Vagina (tissue), 2 donors: ENCODE measurements around the gene EP400. TPM values are rescaled to one million over a fixed set of nuclear protein-coding genes. Genes with fewer than 3 reads are reported as not detected.
"Not testable (repeated sequence)": the region's sequence is repeated elsewhere in the genome, so short reads cannot be mapped to it uniquely, and the experiment has no call there.

Experiments
- DNase-seq, 2 donors: peaks; one replicate each; pipeline ENCODE4 v3.0.0-alpha.2; 2017; ENCODE audit errors: extremely low spot score in 2 of 2
- H3K27ac ChIP-seq: fragments of 200-600 bp; sonication (generic); one replicate; pipeline ENCODE4 v1.5.1; 2019
- H3K27me3 ChIP-seq: fragments of 200-600 bp; sonication (generic); one replicate; pipeline ENCODE4 v1.5.1; 2019
- H3K36me3 ChIP-seq, 2 donors: fragments of 200-600 bp; sonication (generic); one replicate each; pipeline ENCODE4 v1.5.1; 2017 to 2019
- H3K4me1 ChIP-seq: fragments of 200-600 bp; sonication (generic); one replicate; pipeline ENCODE4 v1.5.1; 2019
- H3K4me3 ChIP-seq, 2 donors: fragments of 200-600 bp; sonication (generic); 1 replicate in 1 of 2; 2 replicates in 1 of 2; pipeline ENCODE4 v1.5.1; 2016 to 2019
- H3K9me3 ChIP-seq: fragments of 200-600 bp; sonication (generic); one replicate; pipeline ENCODE4 v1.5.1; 2019
- POLR2A ChIP-seq, 2 donors: fragments of 450-650 bp; IDR thresholded peaks; one replicate each; pipeline ENCODE4 v1.6.1; 2017; ENCODE audit warnings: antibody characterized with exemption in 2 of 2, mild to moderate bottlenecking in 2 of 2, moderate library complexity in 2 of 2
- POLR2AphosphoS5 ChIP-seq, 2 donors: sonication (generic); formaldehyde crosslinking; IDR thresholded peaks; one replicate each; pipeline ENCODE4 v1.9.0; 2017; ENCODE audit warnings: antibody characterized with exemption in 2 of 2, mild to moderate bottlenecking in 2 of 2, low read depth in 1 of 2; ENCODE audit not compliant: insufficient read depth in 1 of 2
- intact Hi-C: fragments of 100-400 bp; cut with DNase I; formaldehyde crosslinking; loops from one replicate; pipeline ENCODE4 v1.15.1; 2023
- total RNA-seq: library from RNA; depleted of rRNA; stranded (reverse); fragments of >200 nt; gene quantifications from one replicate; pipeline ENCODE4 v1.2.3, GENCODE V29; 2016
- TF ChIP-seq, protein P1 (sequence below), 3 experiments: fragments of 450-650 bp in 2 of 3; fragments of 200-600 bp in 1 of 3; sonication (generic) in 1 of 3; IDR thresholded peaks; one replicate each; pipeline ENCODE4 v1.5.1; 2017 to 2019; ENCODE audit warnings: antibody characterized with exemption in 3 of 3, mild to moderate bottlenecking in 2 of 3, moderate library complexity in 2 of 3

EP400 gene
- total RNA-seq, 1 donor from 2014 or later, result 35.6 TPM

DNA sequence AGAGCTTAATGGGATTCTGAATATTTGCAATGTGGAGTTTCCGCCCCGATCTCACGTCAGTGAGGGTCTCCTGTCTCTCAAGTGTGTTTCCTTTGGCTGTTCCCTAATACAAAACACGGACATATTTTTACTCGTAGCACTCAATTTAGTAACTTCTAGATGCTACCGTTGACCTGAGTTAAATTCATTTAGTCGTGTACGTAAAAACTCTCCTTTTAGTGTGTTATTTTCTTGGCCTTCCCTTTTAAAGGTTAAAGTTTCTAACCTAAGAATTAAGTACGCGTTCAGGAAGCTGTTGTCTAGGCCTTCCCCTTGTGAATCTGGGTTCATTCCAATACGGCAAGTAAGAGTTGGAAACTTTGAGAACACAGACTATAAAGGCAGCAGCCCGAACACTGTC lies 130.0 kb downstream of the EP400 start:
- no peak for DNase-seq
- no peak overlapping the region for H3K4me3 ChIP-seq
- H3K36me3 ChIP-seq, result peaks cover 0 to 34% of the 10 kb centered on the region in 2 donors

GRCh38 chr12:132080515-132080914 lies 130.8 kb downstream of the EP400 start:
- H3K27ac ChIP-seq, H3K27me3 ChIP-seq, H3K9me3 ChIP-seq, H3K4me3 ChIP-seq, DNase-seq, intact Hi-C loops: not testable (repeated sequence)
- Histone ChIP-seq H3K36me3 (peaks cover 0 to 26% of the 10 kb centered on the region in 2 donors), H3K4me1 (peaks cover 16% of the 10 kb centered on the region)

More for the DNA sequence above, 130.0 kb downstream of the EP400 start:
- peaks cover 8% of the 10 kb centered on the region for H3K4me1 ChIP-seq
- no peaks in the 10 kb centered on the region for H3K9me3 ChIP-seq
- no peak for TF ChIP-seq POLR2AphosphoS5 (IDR thresholded peaks at IDR 0.05; ENCODE audit: insufficient read depth in 1 of 2, low read depth in 1 of 2)
- TF ChIP-seq, protein P1, sequence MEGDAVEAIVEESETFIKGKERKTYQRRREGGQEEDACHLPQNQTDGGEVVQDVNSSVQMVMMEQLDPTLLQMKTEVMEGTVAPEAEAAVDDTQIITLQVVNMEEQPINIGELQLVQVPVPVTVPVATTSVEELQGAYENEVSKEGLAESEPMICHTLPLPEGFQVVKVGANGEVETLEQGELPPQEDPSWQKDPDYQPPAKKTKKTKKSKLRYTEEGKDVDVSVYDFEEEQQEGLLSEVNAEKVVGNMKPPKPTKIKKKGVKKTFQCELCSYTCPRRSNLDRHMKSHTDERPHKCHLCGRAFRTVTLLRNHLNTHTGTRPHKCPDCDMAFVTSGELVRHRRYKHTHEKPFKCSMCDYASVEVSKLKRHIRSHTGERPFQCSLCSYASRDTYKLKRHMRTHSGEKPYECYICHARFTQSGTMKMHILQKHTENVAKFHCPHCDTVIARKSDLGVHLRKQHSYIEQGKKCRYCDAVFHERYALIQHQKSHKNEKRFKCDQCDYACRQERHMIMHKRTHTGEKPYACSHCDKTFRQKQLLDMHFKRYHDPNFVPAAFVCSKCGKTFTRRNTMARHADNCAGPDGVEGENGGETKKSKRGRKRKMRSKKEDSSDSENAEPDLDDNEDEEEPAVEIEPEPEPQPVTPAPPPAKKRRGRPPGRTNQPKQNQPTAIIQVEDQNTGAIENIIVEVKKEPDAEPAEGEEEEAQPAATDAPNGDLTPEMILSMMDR (IDR thresholded peaks at IDR 0.05), result no peak
- no peak for TF ChIP-seq POLR2A (IDR thresholded peaks at IDR 0.05)
- intact Hi-C loops, result no loop called here
- H3K27me3 ChIP-seq, result no peaks in the 10 kb centered on the region
- H3K27ac ChIP-seq, result no peak overlapping the region

DNA sequence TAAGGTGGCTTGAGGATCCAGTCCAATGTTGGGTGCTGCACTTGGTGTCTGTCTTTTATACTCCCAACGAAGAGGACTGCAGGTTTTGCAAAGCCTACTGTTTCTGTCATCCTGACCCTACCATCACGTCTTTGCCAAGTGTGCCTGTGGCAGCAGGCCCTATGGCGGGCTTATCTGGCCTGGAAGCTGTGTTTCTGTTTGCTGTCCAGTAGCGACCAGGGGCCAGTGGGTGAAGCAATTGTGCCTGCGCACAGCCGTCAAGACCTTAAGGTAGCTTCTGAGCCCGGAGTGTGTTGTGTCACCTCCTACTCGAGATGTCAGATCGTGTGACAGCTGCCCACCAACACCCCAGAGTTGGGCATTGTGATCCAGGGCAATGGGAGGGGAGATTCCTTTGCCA lies 131.7 kb downstream of the EP400 start:
- Histone ChIP-seq H3K4me3 (no peak overlapping the region), H3K4me1 (peaks cover 23% of the 10 kb centered on the region), H3K9me3 (no peaks in the 10 kb centered on the region), H3K27ac (no peak overlapping the region), H3K27me3 (no peaks in the 10 kb centered on the region), H3K36me3 (peaks cover 0 to 17% of the 10 kb centered on the region in 2 donors)
- DNase-seq, result no peak
- intact Hi-C loops, result no loop called here
- TF ChIP-seq, protein P1 (IDR thresholded peaks at IDR 0.05), result no peak
- no peak for TF ChIP-seq POLR2AphosphoS5 (IDR thresholded peaks at IDR 0.05; ENCODE audit: insufficient read depth in 1 of 2, low read depth in 1 of 2)
- no peak for TF ChIP-seq POLR2A (IDR thresholded peaks at IDR 0.05)

GRCh38 chr12:132083614-132083940 lies 133.8 kb downstream of the EP400 start:
- Histone ChIP-seq H3K4me3 (peak overlapping the region; percentile 69 to 98), H3K9me3 (no peaks in the 10 kb centered on the region), H3K4me1 (peaks cover 23% of the 10 kb centered on the region), H3K36me3 (no peaks in the 10 kb centered on the region), H3K27ac (no peak overlapping the region), H3K27me3 (no peaks in the 10 kb centered on the region)
- TF ChIP-seq POLR2AphosphoS5 (IDR thresholded peaks at IDR 0.05; ENCODE audit: insufficient read depth in 1 of 2, low read depth in 1 of 2), result no peak
- no peak for TF ChIP-seq POLR2A (IDR thresholded peaks at IDR 0.05)
- TF ChIP-seq, protein P1 (IDR thresholded peaks at IDR 0.05), result no peak
- intact Hi-C loops, result no loop called here
- no peak for DNase-seq

DNA sequence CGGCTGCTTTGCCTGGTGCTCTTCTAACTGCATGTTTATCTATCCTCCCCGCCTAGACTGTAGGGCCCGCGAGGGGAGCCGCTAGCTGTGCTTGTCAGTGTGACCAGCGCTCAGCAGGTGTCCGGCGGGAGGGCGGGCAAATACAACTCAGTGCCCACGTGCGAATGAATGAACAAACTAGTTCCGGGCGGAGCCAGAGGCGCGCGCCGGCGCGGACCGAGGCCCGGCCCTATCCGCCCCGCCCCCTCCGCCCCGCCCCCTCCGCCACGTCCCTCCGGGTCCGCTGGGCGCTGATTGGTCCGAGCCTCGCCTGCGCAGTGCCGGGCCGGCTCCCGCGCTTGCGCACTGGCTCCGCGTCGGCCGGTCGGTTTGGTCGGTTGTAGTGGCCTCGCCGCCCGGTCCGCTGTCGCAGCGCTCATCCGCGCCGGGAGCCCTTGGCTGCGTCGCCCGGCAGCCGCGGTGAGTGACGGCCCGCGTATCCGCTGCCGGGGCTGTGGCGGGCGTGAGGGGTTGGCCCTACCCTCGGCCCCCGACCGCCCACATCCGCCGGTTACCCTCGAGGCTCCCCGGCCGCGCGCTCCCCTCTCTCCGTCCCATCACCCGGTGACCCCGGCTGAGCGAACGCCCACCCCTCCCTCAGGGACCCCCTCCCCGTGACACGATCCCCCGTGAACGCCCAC lies 134.3 kb downstream of the EP400 start:
- no peaks in the 10 kb centered on the region for H3K9me3 ChIP-seq
- intact Hi-C loops, result no loop called here
- H3K27me3 ChIP-seq, result no peaks in the 10 kb centered on the region
- H3K27ac ChIP-seq, result peak overlapping the region; percentile 87
- H3K4me3 ChIP-seq, result peak overlapping the region; percentile 69 to 98
- TF ChIP-seq, protein P1 (IDR thresholded peaks at IDR 0.05), result no peak
- TF ChIP-seq POLR2A (IDR thresholded peaks at IDR 0.05) (peak in 1 of 2 donors; percentile 89), POLR2AphosphoS5 (IDR thresholded peaks at IDR 0.05; ENCODE audit: insufficient read depth in 1 of 2, low read depth in 1 of 2) (peak in 1 of 2 donors; percentile 48)
- DNase-seq, result no peak
- peaks cover 23% of the 10 kb centered on the region for H3K4me1 ChIP-seq
- H3K36me3 ChIP-seq, result no peaks in the 10 kb centered on the region
